Measurements from ENCODE around the gene HIGD1C. TPM values are rescaled to one million over a fixed set of nuclear protein-coding genes. Genes with fewer than 3 reads are reported as not detected.
"Not testable (repeated sequence)": the region's sequence is repeated elsewhere in the genome, so short reads cannot be mapped to it uniquely, and the experiment has no call there.

The HIGD1C gene
- polyA plus RNA-seq, 1 experiment, result not detected

- POLR2A ChIA-PET, result interaction anchor here (0.5 kb wide), 1 partner anchor 24 kb away, joined by 3 read pairs; no protein-coding TSS in a partner anchor
- TF ChIP-seq, protein P1, sequence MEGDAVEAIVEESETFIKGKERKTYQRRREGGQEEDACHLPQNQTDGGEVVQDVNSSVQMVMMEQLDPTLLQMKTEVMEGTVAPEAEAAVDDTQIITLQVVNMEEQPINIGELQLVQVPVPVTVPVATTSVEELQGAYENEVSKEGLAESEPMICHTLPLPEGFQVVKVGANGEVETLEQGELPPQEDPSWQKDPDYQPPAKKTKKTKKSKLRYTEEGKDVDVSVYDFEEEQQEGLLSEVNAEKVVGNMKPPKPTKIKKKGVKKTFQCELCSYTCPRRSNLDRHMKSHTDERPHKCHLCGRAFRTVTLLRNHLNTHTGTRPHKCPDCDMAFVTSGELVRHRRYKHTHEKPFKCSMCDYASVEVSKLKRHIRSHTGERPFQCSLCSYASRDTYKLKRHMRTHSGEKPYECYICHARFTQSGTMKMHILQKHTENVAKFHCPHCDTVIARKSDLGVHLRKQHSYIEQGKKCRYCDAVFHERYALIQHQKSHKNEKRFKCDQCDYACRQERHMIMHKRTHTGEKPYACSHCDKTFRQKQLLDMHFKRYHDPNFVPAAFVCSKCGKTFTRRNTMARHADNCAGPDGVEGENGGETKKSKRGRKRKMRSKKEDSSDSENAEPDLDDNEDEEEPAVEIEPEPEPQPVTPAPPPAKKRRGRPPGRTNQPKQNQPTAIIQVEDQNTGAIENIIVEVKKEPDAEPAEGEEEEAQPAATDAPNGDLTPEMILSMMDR (IDR thresholded peaks at IDR 0.05; ENCODE audit: insufficient read depth, low read depth, low read length), result no peak
- H3K36me3 ChIP-seq (ENCODE audit: control insufficient read depth, insufficient read depth, low read length), result no peaks in the 10 kb centered on the region
- peak; percentile 44 for DNase-seq (ENCODE audit: low read depth)
- CTCF ChIA-PET, result interaction anchor here (1.2 kb wide), 1 partner anchor 127 kb away, joined by 3 read pairs; no protein-coding TSS in a partner anchor
- peak overlapping the region; percentile 26 for H3K4me3 ChIP-seq (ENCODE audit: low read depth, low read length)
- no peaks in the 10 kb centered on the region for H3K27me3 ChIP-seq (ENCODE audit: control insufficient read depth, insufficient read depth, low read length)
These were observed 27.7 kb upstream of the HIGD1C start for GRCh38 chr12:50924439-50925341.

DNA sequence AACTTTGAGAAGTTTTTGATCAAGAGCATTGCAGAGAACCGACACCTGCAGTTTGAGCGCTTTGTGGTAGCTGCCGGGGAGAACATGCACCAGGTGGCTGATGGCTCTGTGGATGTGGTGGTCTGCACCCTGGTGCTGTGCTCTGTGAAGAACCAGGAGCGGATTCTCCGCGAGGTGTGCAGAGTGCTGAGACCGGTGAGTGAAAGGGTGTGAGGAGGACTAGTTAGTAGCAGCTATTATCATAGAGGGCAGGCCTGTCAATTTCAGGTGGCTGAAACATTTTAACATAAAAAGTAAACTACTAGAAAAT lies 27.0 kb upstream of the HIGD1C start:
- Histone ChIP-seq H3K27me3 (ENCODE audit: control insufficient read depth, insufficient read depth, low read length) (no peaks in the 10 kb centered on the region), H3K4me3 (ENCODE audit: low read depth, low read length) (peak overlapping the region; percentile 26), H3K36me3 (ENCODE audit: control insufficient read depth, insufficient read depth, low read length) (no peaks in the 10 kb centered on the region)
- POLR2A ChIA-PET, result no interaction called here
- TF ChIP-seq, protein P1 (IDR thresholded peaks at IDR 0.05; ENCODE audit: insufficient read depth, low read depth, low read length), result no peak
- no peak for DNase-seq (ENCODE audit: low read depth)
- CTCF ChIA-PET, result interaction anchor here (1.2 kb wide), 1 partner anchor 126 kb away, joined by 3 read pairs; no protein-coding TSS in a partner anchor

DNA sequence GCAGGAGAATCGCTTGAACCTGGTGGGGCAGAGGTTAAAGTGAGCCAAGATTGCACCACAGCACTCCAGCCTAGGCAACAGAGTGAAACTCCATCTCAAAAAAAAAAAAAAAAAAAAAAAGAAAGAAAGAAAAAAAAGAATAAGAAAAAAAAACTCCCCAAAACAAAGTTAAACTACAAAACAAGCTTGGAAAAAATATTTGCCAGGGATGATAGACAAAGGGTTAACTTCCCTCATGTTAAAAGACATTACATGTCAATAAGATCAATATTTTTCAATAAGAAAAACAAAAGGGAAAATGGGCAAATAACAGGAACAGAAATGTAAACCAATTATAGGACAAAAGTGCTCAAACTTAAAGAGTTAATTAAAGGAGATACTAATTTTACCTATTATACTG lies 26.4 kb upstream of the HIGD1C start:
- Histone ChIP-seq H3K36me3 (ENCODE audit: control insufficient read depth, insufficient read depth, low read length) (no peaks in the 10 kb centered on the region), H3K4me3 (ENCODE audit: low read depth, low read length) (no peak overlapping the region), H3K27me3 (ENCODE audit: control insufficient read depth, insufficient read depth, low read length) (no peaks in the 10 kb centered on the region)
- no peak for DNase-seq (ENCODE audit: low read depth)
- ChIA-PET CTCF (no interaction called here), POLR2A (no interaction called here)
- TF ChIP-seq, protein P1 (IDR thresholded peaks at IDR 0.05; ENCODE audit: insufficient read depth, low read depth, low read length), result no peak

DNA sequence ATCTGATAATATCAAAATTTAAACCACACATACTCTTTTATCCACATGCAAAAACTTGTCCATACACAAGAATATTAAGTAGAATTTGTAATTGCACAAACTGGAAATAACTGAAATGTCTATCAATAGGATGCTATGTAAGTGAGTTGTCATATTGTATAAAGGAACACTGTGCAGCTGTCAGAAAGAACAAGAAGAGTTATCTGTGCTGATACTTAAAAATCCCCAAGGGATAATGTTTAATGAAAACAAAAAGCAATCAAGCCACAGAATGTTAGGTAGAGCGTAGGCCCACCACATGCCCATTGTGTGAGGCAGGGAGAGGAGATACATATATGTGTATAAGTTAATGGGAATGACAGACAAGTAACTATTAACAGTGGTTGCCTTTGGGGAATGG lies 25.9 kb upstream of the HIGD1C start:
- TF ChIP-seq, protein P1 (IDR thresholded peaks at IDR 0.05; ENCODE audit: insufficient read depth, low read depth, low read length), result no peak
- no peak overlapping the region for H3K4me3 ChIP-seq (ENCODE audit: low read depth, low read length)
- no peak for DNase-seq (ENCODE audit: low read depth)
- no peaks in the 10 kb centered on the region for H3K36me3 ChIP-seq (ENCODE audit: control insufficient read depth, insufficient read depth, low read length)
- ChIA-PET CTCF (interaction anchor here (1.4 kb wide), 1 partner anchor 61 kb away, joined by 3 read pairs; no protein-coding TSS in a partner anchor), POLR2A (no interaction called here)
- no peaks in the 10 kb centered on the region for H3K27me3 ChIP-seq (ENCODE audit: control insufficient read depth, insufficient read depth, low read length)

- DNase-seq (ENCODE audit: low read depth); H3K4me3 ChIP-seq (ENCODE audit: low read depth, low read length); POLR2A ChIA-PET; H3K27me3 ChIP-seq (ENCODE audit: control insufficient read depth, insufficient read depth, low read length); H3K36me3 ChIP-seq (ENCODE audit: control insufficient read depth, insufficient read depth, low read length): not testable (repeated sequence)
- CTCF ChIA-PET, result interaction anchor here (0.6 to 1.4 kb wide), 2 partner anchors 14 to 60 kb away, joined by 3 read pairs; no protein-coding TSS in a partner anchor
These were observed 25.4 kb upstream of the HIGD1C start for GRCh38 chr12:50926932-50927331.

Data from BJ (cell line).